Measurements from ENCODE around the gene AIPL1. TPM values are rescaled to one million over a fixed set of nuclear protein-coding genes. Genes with fewer than 3 reads are reported as not detected.

Gene AIPL1
- total and polyA plus RNA-seq, 2 donors (not counting 1 experiment from before 2014, with no cell fraction given): not detected

GRCh38 chr17:6453279-6454024, 18.5 kb upstream of the AIPL1 start:
- TF ChIP-seq EZH2 (IDR thresholded peaks at IDR 0.05; ENCODE audit: borderline replicate concordance, insufficient read depth, low read depth, low read length, poor library complexity, severe bottlenecking) (no peak), CTCF (IDR thresholded peaks at IDR 0.05) (no peak)
- CTCF ChIA-PET: interaction anchor here (0.6 to 3.5 kb wide), 3 partner anchors 17 to 29 kb away, joined by 3 to 13 read pairs (median 5); no protein-coding TSS in a partner anchor
- peak overlapping the region; percentile 54 for H3K4me3 Mint-ChIP-seq
- no peaks in the 10 kb centered on the region for H3K27me3 Mint-ChIP-seq
- Histone ChIP-seq H3K27ac (ENCODE audit: low read length in 2 of 2) (peak overlapping the region in 1 of 2 donors; percentile 26), H3K27me3 (replicated peaks in 1 of 4; ENCODE audit: control extremely low read depth in 1 of 4, control insufficient read depth in 3 of 4, insufficient read depth in 4 of 4, low read length in 3 of 4) (no peaks in the 10 kb centered on the region), H3K9me3 (ENCODE audit: control extremely low read depth in 1 of 3, control insufficient read depth in 2 of 3, insufficient read depth in 1 of 3, low read length in 2 of 3) (peaks cover 0 to 8% (median 0%) of the 10 kb centered on the region in 3 donors), H3K79me2 (ENCODE audit: control insufficient read depth, insufficient read depth, low read length) (no peaks in the 10 kb centered on the region), H3K4me1 (ENCODE audit: control insufficient read depth in 2 of 2, insufficient read depth in 2 of 2, low read length in 2 of 2) (peaks cover 6 to 10% of the 10 kb centered on the region in 2 donors), H4K20me1 (ENCODE audit: control insufficient read depth, insufficient read depth, low read length, poor library complexity, severe bottlenecking) (no peaks in the 10 kb centered on the region), H3K9ac (ENCODE audit: low read length) (no peak overlapping the region), H2AFZ (ENCODE audit: insufficient read depth, low read depth, low read length, poor library complexity, severe bottlenecking) (no peak overlapping the region), H3K4me2 (replicated peaks; ENCODE audit: low read depth, low read length, poor library complexity, severe bottlenecking) (no peak overlapping the region), H3K36me3 (replicated peaks in 1 of 2; ENCODE audit: control extremely low read depth in 1 of 2, control insufficient read depth in 1 of 2, extremely low read depth in 1 of 2, insufficient read depth in 2 of 2, low read length in 1 of 2) (no peaks in the 10 kb centered on the region), H3K4me3 (ENCODE audit: control extremely low read depth in 1 of 5, extremely low read depth in 1 of 5, insufficient read depth in 1 of 5, low read depth in 2 of 5, low read length in 4 of 5) (no peak overlapping the region)
- intact Hi-C loops (cut with micrococcal nuclease): no loop called here
- H3K27ac Mint-ChIP-seq: peak overlapping the region; percentile 73
- H3K4me1 Mint-ChIP-seq: peaks cover 37% of the 10 kb centered on the region
- POLR2A ChIA-PET: interaction anchor here (0.6 kb wide), 1 partner anchor 10 kb away, joined by 7 read pairs; no protein-coding TSS in a partner anchor
- no peak for ATAC-seq (ENCODE audit: low read depth)
- DNase-seq: no peak
- no peaks in the 10 kb centered on the region for H3K9me3 Mint-ChIP-seq (ENCODE audit: insufficient read depth)
- 83% methylated on average over 13 of the region's 14 CpGs for WGBS (ENCODE audit: insufficient coverage)
